Adrenal gland (tissue), 5 donors: ENCODE results near the gene ADAMTS13.

Experiments used
- CTCF ChIP-seq, 6 experiments: fragments of 450-650 bp in 4 of 6; fragments of 200-600 bp in 2 of 6; sonication (generic) in 1 of 6; IDR thresholded peaks; 1 replicate in 5 of 6; 2 replicates in 1 of 6; pipeline versions ENCODE4 v1.5.1 to v1.8.0; 2016 to 2021; ENCODE audit warnings: antibody characterized with exemption in 6 of 6, mild to moderate bottlenecking in 2 of 6, moderate library complexity in 1 of 6
- POLR2A ChIP-seq, 2 donors: fragments of 450-650 bp; IDR thresholded peaks; one replicate each; pipeline ENCODE4 v1.6.1; 2017; ENCODE audit warnings: antibody characterized with exemption in 2 of 2, mild to moderate bottlenecking in 2 of 2, moderate library complexity in 1 of 2
- donor health status: DM: no; HTN: no; CAD: no.

GRCh38 chr9:133478851-133479711 is 56.9 kb downstream of the ADAMTS13 start, which contains the start of gene SLC2A6:
- peak; percentile 38 to 53 for TF ChIP-seq POLR2A (IDR thresholded peaks at IDR 0.05)
- TF ChIP-seq CTCF (IDR thresholded peaks at IDR 0.05), result no peak
